A673 (cell line): ENCODE measurements around the gene ANGPT4.

Source experiments
- EZH2 ChIP-seq: fragments of 200-600 bp; sonication (generic); IDR thresholded peaks from 2 replicates; pipeline ENCODE4 v1.6.1; 2017; ENCODE audit warnings: borderline replicate concordance, low read depth, mild to moderate bottlenecking, mixed read lengths, antibody characterized with exemption, low read length; ENCODE audit not compliant: poor library complexity, severe bottlenecking
- TF ChIP-seq, protein P1 (sequence below): fragments of 300-800, 200-600 bp; sonication (generic); conservative IDR thresholded peaks from 2 replicates; pipeline ENCODE4 v1.5.1; 2017; ENCODE audit warnings: low read depth, mild to moderate bottlenecking, antibody characterized with exemption, low read length, moderate library complexity, mixed read lengths

DNA sequence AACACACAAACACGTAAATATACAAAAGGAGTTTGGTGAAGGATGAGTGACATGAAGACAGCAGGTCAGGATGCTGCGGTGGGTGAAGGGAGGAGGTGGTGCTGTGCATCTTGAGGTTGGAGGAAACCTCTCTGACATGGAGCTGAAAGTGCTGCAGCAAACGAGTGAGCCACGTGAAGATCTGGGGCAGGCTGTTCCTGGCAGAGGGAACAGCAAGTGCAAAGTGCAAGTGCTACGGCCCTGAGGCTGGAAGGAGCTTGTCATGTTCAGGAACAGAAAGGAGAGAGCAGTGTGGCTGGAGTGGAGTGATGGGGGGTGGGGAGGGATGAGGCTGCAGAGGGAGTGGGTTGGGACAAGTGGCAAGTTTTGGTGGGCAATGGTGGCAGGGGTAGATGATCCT is 24.8 kb upstream of the ANGPT4 start:
- TF ChIP-seq, protein P1, sequence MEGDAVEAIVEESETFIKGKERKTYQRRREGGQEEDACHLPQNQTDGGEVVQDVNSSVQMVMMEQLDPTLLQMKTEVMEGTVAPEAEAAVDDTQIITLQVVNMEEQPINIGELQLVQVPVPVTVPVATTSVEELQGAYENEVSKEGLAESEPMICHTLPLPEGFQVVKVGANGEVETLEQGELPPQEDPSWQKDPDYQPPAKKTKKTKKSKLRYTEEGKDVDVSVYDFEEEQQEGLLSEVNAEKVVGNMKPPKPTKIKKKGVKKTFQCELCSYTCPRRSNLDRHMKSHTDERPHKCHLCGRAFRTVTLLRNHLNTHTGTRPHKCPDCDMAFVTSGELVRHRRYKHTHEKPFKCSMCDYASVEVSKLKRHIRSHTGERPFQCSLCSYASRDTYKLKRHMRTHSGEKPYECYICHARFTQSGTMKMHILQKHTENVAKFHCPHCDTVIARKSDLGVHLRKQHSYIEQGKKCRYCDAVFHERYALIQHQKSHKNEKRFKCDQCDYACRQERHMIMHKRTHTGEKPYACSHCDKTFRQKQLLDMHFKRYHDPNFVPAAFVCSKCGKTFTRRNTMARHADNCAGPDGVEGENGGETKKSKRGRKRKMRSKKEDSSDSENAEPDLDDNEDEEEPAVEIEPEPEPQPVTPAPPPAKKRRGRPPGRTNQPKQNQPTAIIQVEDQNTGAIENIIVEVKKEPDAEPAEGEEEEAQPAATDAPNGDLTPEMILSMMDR = no peak
- no peak for TF ChIP-seq EZH2
